Central memory CD8-positive, alpha-beta T cell (primary cell): ENCODE measurements around the gene ZNF513.
"Not testable (repeated sequence)": the region's sequence is repeated elsewhere in the genome, so short reads cannot be mapped to it uniquely, and the experiment has no call there.

Source experiments
- ATAC-seq: fragments of 150-1000 bp; cut with Tn5 transposase; replicated peaks from 2 replicates; pipeline ENCODE4 v1.10.0; 2022; ENCODE audit warnings: mild to moderate bottlenecking, moderate FRiP score, moderate number of reproducible peaks; ENCODE audit not compliant: poor library complexity, severe bottlenecking; ENCODE audit errors: extremely low read depth
- DNase-seq, 2 donors: peaks; one replicate each; pipeline ENCODE4 v3.0.0; 2021; ENCODE audit warnings: low spot score in 2 of 2
- H3K27ac Mint-ChIP-seq: one replicate; pipeline ENCODE4 v1.8.0; 2022; ENCODE audit warnings: low read depth, mild to moderate bottlenecking, moderate library complexity, mixed read lengths
- H3K27me3 Mint-ChIP-seq: one replicate; pipeline ENCODE4 v1.8.0; 2022; ENCODE audit warnings: mixed read lengths
- H3K36me3 Mint-ChIP-seq: one replicate; pipeline ENCODE4 v1.8.0; 2022; ENCODE audit warnings: mild to moderate bottlenecking, moderate library complexity, mixed read lengths; ENCODE audit not compliant: insufficient read depth
- H3K4me1 Mint-ChIP-seq: one replicate; pipeline ENCODE4 v1.8.0; 2022; ENCODE audit warnings: mixed read lengths
- H3K4me3 Mint-ChIP-seq: one replicate; pipeline ENCODE4 v1.8.0; 2022; ENCODE audit warnings: mild to moderate bottlenecking, moderate library complexity, mixed read lengths
- H3K9me3 Mint-ChIP-seq: one replicate; pipeline ENCODE4 v1.8.0; 2022; ENCODE audit warnings: mixed read lengths

ZNF513 gene, protein sequence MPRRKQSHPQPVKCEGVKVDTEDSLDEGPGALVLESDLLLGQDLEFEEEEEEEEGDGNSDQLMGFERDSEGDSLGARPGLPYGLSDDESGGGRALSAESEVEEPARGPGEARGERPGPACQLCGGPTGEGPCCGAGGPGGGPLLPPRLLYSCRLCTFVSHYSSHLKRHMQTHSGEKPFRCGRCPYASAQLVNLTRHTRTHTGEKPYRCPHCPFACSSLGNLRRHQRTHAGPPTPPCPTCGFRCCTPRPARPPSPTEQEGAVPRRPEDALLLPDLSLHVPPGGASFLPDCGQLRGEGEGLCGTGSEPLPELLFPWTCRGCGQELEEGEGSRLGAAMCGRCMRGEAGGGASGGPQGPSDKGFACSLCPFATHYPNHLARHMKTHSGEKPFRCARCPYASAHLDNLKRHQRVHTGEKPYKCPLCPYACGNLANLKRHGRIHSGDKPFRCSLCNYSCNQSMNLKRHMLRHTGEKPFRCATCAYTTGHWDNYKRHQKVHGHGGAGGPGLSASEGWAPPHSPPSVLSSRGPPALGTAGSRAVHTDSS

DNA sequence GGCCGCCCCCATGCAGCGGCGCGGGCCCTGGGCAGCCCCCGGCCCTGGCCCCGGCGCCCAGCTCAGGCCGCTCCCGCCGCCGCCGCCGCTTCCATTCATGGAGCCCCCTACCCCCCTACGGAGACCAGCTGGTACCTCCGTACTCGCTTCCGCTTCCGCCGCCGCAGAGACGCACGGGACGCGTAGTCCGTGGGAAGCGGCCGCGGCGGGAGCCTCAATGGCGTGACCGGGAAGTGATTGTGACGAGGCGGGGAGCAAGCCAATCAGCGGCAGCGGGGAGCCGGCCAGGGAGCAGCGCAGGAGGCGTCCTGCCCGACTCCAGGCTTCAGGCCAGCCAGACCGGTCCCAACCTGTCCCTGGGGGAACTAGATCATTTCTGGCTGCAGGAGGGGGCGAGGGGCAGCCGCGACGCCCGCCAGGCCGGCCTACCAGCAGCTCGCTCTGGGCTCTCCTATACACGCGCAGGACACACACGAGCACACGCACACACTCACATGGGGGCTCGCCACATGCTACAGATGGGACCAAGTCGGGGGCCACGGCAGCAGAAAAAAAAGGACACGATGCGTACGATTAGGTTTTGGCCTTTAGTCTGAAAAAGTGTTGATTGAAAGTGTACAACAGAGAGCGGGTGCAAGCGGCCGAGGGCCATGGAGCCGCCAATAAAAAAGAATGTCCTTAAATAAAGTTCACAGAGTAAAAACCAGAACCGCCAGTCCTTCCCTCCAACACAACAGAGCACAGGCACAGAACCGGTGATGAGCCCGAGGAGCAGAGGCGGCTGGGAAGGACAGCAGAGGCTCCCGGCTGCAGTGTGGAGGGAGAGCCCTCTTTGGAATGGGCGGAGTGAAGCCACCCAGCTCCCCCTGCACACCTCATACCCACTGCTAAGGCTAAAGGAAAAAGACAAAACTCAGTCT, at the start of gene ZNF513:
Gene ZNF513 (minus strand): TSS at position 109 of the 920 bp plus-strand sequence. CDS start 208 bp downstream, outside the sequence.
- DNase-seq: peak; percentile 61 to 74
- no peaks in the 10 kb centered on the region for H3K27me3 Mint-ChIP-seq
- H3K36me3 Mint-ChIP-seq: peaks cover 41% of the 10 kb centered on the region
- peak within 1 kb of the TSS; percentile 92 for H3K27ac Mint-ChIP-seq
- H3K4me1 Mint-ChIP-seq: peaks cover 41% of the 10 kb centered on the region
- H3K4me3 Mint-ChIP-seq: peak within 1 kb of the TSS; percentile 84
- H3K9me3 Mint-ChIP-seq: no peaks in the 10 kb centered on the region
- ATAC-seq: peak; percentile 93

DNA sequence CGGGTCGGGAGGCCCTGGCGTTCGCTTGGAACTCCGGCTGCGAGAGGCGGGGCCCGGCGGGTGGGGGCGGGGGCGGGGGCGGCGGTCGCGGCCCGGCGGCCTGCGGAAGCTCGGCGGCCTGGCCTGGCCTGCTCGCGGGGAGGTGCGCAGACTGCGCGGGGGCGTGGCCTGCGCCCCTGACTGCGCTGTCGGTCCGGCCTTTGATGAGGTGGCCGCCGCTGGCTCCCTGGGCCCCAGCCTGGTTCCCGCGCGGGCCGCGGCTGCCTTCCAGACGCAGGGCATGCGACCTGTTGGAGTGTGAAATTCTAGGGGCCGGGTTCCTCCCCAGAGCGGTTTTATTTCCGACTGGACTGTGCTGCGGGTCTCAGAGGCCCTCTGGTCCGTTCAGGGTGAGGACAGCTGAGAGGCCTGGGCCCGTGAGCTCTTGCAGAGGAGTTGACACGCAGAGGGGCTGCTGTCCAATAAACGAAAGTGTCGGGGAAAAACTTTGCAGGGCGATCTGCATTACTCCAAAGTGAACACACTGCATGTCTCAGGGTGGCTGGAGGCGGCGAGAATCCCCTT, 48.5 kb upstream of the ZNF513 start:
- Mint-ChIP-seq H3K9me3 (no peaks in the 10 kb centered on the region), H3K4me1 (peaks cover 42% of the 10 kb centered on the region), H3K27ac (peak overlapping the region; percentile 96), H3K27me3 (no peaks in the 10 kb centered on the region), H3K36me3 (peaks cover 22% of the 10 kb centered on the region), H3K4me3 (peak overlapping the region; percentile 95)
- DNase-seq: peak in 1 of 2 donors; percentile 31
- ATAC-seq: peak; percentile 64

DNA sequence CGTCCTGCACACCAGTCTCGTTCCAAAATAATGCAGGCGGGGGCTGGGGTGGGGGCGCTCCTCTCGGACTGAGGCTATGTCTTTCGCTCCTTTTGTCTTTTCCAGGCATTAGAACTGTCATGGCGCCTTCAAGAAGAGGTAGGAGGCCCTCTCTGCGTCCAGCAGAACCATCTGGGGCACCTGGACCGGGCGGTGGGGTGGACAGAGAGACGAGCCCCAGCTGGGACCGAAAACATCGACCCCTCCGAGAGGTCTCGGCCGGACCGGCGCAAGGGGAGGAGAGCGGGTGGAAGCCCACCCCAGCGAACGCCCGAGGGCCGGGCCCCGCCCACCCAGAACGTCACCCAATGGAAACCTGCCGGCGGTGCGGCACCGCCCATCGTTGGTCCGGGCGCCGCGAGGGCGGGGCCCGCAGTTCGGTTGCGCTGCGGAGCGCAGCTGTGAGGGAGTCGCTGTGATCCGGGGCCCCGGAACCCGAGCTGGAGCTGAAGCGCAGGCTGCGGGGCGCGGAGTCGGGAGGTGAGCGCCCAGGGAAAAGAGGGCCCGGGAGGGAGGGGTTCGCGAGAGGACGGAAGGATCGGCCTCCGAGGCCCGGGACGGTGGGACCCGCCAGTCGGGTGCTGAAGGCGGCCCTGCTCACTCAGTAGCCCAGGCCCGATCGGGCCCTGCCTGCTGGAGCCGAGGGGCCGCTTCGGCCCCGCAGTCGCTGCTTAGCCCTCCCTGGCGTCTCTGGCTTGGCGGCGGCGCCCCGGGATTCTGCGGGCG, 47.9 kb upstream of the ZNF513 start, which contains the start of gene NRBP1:
Gene NRBP1 (plus strand): TSS at position 419 of the 765 bp plus-strand sequence. CDS start 4,643 bp downstream, outside the sequence.
- Mint-ChIP-seq H3K4me1 (peaks cover 38% of the 10 kb centered on the region), H3K36me3 (peaks cover 15% of the 10 kb centered on the region), H3K27ac (peak within 1 kb of the TSS; percentile 96), H3K9me3 (no peaks in the 10 kb centered on the region), H3K27me3 (no peaks in the 10 kb centered on the region), H3K4me3 (peak within 1 kb of the TSS; percentile 95)
- peak; percentile 78 to 79 for DNase-seq
- ATAC-seq: peak; percentile 93

DNA sequence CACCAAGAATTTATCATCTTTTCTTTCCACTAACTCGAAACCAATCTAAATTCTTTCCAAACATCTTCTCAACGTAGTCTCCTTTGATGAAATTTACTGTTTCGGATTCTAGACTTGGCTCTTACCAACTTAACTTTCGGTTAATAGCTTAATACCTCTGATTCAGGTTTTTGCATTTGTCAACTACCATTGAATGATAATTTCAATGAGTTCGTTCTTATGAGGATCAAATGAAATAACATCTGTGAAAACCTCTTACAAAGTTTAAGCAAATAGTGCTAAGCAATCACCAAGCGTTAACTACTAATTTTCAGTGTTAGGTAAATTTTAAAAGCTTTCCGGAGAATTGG, 47.3 kb upstream of the ZNF513 start:
- Mint-ChIP-seq H3K36me3 (peaks cover 12% of the 10 kb centered on the region), H3K4me3 (peak overlapping the region; percentile 95), H3K9me3 (no peaks in the 10 kb centered on the region), H3K27ac (peak overlapping the region; percentile 96), H3K4me1 (peaks cover 34% of the 10 kb centered on the region), H3K27me3 (no peaks in the 10 kb centered on the region)
- no peak for ATAC-seq
- DNase-seq: no peak

DNA sequence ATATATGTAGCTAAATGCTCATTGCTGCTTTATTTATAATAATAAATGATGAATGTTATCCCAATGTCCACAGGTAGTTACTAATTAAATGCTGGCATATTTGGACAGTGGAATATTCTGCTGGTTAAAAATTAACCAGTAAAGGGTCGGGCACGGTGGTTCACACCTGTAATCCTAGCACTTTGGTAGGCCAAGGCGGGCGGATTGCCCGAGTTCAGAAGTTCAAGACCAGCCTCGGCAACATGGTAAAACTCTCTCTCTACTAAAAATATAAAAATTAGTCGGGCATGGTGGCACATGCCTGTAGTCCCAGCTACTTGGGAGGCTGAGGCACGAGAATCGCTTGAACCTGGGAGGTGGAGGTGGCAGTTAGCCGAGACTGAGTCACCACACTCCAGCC, 44.5 kb upstream of the ZNF513 start:
- not testable (repeated sequence) for H3K27me3 Mint-ChIP-seq, DNase-seq, H3K4me3 Mint-ChIP-seq, H3K27ac Mint-ChIP-seq, H3K9me3 Mint-ChIP-seq, ATAC-seq
- H3K4me1 Mint-ChIP-seq: peaks cover 22% of the 10 kb centered on the region
- peaks cover 10% of the 10 kb centered on the region for H3K36me3 Mint-ChIP-seq

DNA sequence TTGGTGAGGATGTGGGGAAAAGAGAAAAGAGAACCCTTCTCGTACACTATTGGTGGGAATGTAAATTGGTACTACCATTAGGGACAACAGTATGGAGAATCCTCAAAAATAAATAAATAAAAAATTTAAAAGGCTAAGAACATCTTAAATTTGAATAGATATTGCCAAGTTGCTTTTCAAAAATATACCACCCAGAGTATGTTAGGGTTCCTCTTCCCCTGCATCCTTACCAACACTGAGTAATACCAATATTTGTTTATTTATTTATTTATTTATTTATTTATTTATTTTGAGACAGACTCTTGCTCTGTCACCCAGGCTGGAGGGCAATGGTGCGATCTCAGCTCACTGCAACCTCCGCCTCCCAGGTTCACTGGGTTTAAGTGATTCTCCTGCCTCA, 42.4 kb upstream of the ZNF513 start:
- Mint-ChIP-seq H3K27ac (no peak overlapping the region), H3K4me1 (peaks cover 5% of the 10 kb centered on the region), H3K4me3 (no peak overlapping the region), H3K27me3 (no peaks in the 10 kb centered on the region), H3K36me3 (peaks cover 2% of the 10 kb centered on the region), H3K9me3 (no peaks in the 10 kb centered on the region)
- ATAC-seq: no peak
- no peak for DNase-seq

DNA sequence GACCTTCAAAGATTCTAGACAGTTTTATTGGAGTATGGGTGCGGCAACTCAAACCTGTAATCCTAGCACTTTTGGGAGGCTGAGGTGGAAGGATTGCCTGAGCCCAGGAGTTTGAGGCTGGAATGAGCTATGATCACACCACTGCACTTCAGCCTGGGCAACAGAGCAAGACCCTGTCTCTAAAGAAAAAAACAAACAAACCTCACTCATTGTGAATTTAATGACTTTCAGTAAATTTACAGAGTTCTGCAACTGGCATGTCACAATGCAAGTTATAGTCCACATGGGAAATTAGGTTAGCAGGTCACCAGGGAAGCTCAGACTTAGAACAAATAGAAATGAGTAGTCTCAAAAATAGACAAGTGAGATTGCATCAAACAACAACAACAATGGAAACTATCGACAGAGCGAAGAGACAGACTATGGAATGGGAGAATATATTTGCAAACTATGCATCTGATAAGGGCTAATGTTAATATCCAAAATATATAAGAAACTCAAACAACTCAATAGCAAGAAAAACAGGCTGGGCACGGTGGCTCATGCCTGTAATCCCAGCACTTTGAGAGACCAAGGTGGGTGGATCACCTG, 41.2 kb upstream of the ZNF513 start:
- ATAC-seq (no peak), DNase-seq (no peak)
- Mint-ChIP-seq H3K4me3 (no peak overlapping the region), H3K27ac (no peak overlapping the region), H3K36me3 (no peaks in the 10 kb centered on the region), H3K9me3 (no peaks in the 10 kb centered on the region), H3K4me1 (no peaks in the 10 kb centered on the region), H3K27me3 (no peaks in the 10 kb centered on the region)

DNA sequence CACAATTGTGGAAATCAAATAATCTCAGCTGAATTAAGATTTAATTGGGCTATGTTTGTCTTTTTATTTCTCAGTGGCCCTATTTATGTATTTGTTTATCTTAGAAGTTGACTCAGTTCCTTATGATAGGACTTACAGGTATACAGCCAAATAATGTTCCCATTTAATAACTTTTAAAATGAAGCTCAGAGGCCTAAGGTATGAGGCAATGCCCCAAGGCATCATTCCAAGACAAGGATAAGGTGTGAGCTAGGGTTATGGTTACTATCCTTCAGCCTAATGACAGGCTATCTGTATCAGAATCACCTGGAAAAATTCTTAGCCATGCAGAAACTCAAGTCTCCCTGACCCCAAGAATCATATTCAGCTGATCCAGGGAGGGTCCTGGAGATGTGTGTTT, 40.5 kb upstream of the ZNF513 start:
- no peak for DNase-seq
- H3K27me3 Mint-ChIP-seq: no peaks in the 10 kb centered on the region
- H3K27ac Mint-ChIP-seq: no peak overlapping the region
- no peak overlapping the region for H3K4me3 Mint-ChIP-seq
- ATAC-seq: no peak
- H3K9me3 Mint-ChIP-seq: no peaks in the 10 kb centered on the region
- H3K36me3 Mint-ChIP-seq: no peaks in the 10 kb centered on the region
- H3K4me1 Mint-ChIP-seq: no peaks in the 10 kb centered on the region

DNA sequence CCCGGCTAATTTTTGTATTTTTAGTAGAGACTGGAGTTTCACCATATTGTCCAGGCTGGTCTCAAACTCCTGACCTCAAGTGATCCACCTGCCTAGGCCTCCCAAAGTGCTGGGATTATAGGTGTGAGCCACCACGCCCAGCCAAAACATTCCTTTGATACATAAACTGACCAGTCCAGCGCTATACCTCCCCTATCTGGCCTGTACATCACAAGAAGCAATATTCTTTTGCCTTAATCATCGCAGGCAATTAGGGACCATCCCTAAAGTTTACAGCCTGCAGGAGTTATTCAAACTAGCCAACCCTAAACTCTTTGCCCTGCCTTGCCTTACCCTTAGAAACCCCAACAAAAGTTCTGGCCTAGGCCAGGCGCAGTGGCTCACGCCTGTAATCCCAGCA, 35.6 kb upstream of the ZNF513 start:
- Mint-ChIP-seq H3K27ac (no peak overlapping the region), H3K4me1 (no peaks in the 10 kb centered on the region), H3K9me3 (no peaks in the 10 kb centered on the region), H3K4me3 (no peak overlapping the region), H3K36me3 (no peaks in the 10 kb centered on the region), H3K27me3 (peaks cover 16% of the 10 kb centered on the region)
- ATAC-seq (no peak), DNase-seq (no peak)

DNA sequence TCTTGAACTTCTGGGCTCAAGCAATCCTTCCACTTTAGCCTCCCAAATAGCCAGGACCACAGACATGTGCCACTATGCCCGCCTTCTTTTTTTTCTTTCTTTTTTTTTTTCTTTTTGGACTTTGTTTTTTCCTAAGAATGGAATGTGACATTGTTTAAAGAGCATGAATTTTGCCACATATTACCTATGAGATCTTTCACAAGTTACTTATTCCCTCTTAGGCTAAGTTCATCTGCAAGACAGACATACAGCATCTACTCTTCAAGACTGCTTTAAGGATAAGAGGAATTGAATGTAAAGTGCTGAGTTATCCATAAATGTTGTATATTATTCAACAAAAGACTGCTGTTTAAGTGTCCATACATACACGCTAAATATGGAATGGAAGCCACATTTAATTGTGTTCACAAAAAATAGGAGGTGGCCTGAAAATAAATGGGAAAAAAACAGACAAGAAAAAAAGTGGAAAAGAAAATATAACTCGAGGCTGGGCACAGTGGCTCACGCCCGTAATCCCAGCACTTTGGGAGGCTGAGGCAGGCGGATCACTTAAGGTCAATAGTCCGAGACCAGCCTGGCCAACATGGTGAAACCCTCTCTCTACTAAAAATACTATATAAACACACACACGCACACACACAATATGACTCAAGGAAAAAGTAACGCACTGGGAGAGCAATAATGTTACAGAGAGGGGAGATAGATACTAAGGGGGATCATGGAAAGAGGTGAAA, 32.1 kb upstream of the ZNF513 start:
- no peak overlapping the region for H3K4me3 Mint-ChIP-seq
- H3K36me3 Mint-ChIP-seq: peaks cover 6% of the 10 kb centered on the region
- H3K9me3 Mint-ChIP-seq: no peaks in the 10 kb centered on the region
- DNase-seq (no peak), ATAC-seq (no peak)
- H3K27ac Mint-ChIP-seq: no peak overlapping the region
- peaks cover 16% of the 10 kb centered on the region for H3K27me3 Mint-ChIP-seq
- H3K4me1 Mint-ChIP-seq: peaks cover 19% of the 10 kb centered on the region
